DMS 273 (cell line): Measurements from ENCODE around the gene TEX22.

Source experiments
- DNase-seq: peaks from one replicate; lab custom pipeline; 2025; ENCODE audit not compliant: unreplicated experiment; lab: John Stamatoyannopoulos, UW

Gene TEX22

GRCh38 chr14:105384041-105384557, 14.2 kb upstream of the TEX22 start:
- no peak for DNase-seq

GRCh38 chr14:105384605-105385321, 13.6 kb upstream of the TEX22 start:
- DNase-seq: no peak

DNA sequence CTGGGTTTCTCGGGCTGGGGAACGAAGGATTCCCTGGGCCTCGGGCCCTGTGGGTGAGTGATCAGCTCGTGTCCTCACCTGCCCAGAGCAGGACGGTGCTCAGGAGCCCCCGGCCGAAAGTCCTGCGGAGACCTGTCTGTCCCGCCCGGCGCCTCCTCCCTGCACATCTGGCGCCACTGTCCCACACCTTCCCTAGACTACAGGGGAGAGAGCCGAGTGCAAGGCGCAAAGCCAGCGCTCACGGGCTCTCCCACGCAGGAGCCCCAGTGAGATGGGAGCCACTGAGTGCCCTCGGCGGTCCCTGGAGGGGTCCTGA, 13.1 kb upstream of the TEX22 start:
- DNase-seq: no peak

- DNase-seq: no peak
Observed at GRCh38 chr14:105385698-105386365, 12.5 kb upstream of the TEX22 start.

DNA sequence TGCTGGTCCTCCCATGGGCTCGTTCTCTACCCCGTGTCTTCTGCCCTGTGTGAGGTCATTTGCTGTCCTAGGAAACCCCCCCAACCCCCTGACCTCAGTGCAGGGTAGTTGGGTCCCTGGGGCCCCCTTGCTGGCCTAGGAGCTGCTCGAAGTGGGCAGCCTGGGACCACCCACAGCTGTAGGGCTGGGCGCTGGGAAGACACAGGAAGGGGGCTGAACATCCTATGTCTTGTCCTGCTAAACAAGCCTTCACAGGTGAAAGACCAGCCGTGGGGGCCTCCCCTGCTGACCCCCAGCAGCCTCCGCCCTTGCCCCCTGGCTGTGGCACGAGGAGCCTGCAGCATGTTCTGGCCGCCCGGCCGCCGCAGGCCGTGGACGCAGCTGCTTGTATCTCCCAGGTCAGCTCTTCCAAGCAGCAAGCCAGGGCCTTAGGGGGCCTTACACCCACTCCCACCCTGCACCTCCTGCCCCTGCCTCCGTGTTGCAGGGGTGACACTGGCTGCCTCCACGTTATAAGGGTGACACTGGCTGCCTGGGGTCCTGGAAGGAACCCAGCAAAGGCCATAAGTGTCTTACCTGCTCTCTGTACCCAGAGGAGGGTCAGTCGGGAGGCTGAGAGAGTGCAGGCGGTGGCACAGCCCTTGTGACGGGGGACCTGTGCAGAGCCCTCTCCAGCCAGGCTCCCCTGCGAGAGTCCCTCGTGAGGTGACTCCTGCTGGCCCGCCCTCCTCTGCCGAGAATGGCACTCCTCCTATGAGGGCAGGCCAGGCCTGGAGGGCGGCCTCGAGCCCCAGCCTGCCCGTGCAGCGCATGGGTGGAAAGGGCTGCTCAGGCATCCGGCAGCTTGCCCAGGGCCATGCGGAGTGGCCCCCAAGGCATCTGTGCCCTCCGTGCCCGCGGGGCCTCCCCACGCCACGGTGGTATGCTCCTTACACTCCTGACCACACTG, 11.5 kb upstream of the TEX22 start:
- DNase-seq: no peak

DNA sequence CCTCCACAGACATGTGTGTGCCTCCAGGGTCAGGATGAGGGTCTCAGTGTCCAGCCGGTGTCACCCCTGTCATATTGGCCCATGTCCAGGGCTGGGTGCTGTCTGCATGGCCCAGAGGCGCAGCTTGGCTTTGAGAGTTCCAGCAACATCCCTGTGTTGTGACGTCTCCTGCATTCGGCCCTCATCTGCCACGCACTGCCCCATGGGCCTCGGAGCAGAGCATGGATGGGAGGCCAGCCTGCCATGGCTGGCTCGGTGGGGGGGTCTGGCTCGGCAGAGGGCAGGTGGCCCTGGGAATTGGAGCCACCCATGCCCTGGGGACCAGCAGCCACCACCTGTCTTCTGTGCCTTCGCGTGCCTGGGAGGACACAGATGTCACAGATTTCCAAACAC, 10.8 kb upstream of the TEX22 start:
- no peak for DNase-seq

DNA sequence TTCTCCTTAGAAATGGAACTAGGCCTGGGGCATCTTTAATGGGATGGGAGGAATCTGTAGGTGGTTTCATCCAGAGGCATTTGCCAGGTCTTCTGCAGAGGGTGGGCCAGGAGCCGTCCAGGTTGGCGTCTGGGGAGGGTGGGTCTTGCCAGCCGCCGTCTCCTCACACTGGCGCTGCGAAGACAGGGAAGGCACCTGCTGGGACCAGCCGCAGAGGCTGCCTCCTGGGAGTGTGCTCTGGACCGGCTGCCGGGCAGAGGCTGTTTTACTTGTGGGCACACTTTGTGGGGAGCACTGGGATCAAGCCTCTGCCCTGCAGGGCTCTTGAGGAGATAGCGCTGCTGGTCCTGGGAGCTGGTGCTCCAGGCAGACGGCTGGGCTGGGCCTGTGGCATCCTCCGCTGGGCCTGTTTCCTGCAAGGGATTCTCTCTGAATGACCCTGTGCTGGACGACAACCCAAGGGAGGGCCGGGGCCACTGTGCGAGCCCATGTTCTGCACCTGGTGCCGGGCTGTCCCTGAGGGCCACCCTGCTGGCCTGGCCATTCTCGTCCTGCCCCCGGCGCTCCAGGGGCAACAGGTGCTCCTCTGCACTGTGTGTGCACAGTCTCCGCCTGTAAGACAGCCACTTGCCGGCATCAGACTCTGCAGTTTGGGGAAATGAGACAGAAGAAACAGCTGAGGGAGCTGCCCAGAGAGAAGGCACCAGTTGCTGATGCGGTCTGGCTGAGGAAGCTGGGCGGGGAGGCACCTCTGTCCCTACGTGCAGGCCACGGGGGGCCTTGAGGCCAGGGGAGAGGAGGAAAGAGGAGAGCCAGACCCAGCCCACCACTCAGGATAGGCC, 10.0 kb upstream of the TEX22 start:
- no peak for DNase-seq

DNA sequence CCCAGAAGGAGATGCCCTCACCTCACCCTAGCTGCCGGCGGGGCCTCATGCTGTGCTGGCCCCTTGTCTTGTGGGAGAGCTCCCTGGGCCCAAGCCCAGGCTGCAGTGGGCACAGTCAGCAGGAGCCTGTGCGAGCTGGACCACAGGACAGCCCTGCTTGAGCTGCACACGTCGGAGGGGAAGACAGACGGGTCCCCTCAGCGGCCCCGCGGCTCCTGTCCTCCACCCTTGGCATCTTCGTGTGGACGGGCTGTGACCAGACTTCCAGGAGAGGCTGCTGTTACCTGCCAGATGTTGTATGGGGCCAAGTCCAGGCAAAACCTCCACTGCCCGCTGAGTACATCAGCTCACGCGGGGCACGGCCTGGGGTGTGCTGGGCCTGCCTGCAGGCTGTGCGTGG, 9.4 kb upstream of the TEX22 start:
- no peak for DNase-seq

DNA sequence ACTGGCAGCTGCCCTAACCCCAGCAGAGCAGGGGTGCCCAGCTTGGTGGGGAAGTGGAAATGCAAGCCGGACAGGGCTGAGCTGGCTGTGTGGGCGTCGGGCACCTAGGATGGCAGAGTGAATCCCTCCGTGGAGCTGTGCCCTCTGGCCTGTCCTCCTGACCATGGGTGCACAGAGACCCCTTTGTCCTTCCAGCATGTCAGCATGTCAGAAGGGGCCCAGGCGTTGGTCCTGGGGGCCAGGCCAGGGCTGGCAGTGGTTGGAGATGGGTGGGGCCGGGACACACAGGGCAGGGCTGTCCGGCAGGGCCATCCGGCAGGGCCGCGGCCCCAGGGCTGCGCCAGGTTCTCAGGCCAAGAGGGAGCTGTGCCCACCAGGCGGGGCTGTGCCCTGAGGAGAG, 8.8 kb upstream of the TEX22 start:
- DNase-seq: no peak

DNA sequence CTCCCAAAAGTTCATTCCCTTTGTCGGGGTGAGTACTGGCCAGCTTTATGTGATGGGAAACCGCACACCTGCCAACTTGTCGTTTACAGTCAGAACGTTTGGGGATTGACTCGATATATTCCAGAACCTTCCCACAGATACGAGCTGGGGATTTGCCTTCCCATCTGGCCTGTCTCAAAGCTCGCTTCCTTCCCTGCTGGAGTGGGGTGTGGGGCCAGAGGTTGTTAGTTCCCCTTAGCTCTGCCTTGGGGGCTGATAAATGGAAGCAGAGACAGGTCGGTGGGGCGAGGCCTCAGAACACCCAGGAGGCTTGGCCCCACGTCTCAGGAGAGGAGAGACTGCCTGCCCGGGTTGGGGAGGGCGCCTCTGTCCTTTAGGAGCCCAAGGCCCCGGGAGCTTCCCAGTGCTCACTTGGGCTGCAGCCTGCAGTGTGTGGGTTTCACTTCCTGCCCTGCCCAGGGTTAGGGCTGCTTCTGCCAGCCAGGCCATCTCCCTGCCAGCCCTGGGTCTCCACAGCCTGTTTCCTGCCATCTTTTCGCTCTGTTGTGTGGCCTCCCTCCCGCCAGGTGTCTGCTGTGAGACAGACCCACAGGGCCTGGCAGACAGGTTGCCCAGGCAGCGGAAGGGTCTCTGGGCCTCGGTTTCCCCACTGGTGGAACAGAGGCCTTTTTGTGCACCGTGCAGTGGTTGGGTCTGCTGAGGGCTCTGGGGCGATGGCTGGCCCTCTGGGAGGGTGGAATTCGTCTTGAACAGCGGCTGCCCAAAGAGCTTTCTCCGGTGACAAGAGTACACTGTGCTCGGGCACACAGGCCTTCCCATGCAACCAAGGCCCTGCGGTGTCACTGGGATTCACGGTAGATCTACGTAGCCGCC, 8.1 kb upstream of the TEX22 start:
- no peak for DNase-seq

- no peak for DNase-seq
Observed at GRCh38 chr14:105390849-105391500, 7.4 kb upstream of the TEX22 start.

GRCh38 chr14:105391541-105391940, 6.8 kb upstream of the TEX22 start:
- DNase-seq: no peak

DNA sequence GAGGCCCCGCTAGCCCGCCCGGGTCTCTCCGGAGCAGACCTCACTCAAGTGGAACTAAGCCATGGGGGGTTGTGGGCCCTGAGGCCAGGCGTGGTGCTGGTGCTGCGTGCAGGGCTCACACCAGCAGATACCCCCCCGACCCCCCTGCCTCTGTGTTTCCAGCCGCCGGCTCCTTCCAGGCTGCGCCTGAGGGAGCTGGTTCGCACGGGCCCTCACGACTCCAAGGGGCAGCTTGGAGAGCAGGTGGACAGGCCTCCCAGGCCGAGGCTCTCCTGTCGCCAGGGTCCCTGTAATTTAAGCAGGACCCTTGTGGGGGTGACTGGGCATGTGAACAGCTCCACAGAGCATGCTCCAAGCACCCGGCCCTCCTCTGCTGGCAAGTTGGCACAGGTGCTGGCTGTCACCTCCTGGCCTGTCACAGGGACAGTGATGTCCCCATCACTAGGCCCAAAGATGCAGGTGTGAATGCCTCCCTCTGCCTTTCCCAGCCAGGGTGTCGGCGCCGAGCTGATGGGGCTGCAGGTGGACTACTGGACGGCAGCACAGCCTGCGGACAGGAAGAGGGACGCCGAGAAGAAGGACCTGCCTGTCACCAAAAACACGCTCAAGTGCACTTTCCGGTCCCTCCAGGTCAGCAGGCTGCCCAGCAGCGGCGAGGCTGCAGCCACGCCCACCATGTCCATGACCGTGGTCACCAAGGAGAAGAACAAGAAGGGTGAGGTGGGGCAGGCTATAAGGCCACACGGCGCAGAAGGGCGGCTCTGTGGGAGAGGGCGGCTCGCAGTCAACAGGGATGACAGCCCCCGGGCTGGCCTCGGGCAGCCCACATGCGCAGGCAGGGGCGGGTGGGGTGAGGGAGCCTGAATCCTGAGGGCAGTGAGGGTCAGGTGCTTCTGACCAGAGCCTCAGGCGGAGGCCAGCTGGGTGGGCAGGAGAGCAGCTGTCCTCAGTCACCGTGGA, 5.9 kb upstream of the TEX22 start:
- DNase-seq: no peak

DNA sequence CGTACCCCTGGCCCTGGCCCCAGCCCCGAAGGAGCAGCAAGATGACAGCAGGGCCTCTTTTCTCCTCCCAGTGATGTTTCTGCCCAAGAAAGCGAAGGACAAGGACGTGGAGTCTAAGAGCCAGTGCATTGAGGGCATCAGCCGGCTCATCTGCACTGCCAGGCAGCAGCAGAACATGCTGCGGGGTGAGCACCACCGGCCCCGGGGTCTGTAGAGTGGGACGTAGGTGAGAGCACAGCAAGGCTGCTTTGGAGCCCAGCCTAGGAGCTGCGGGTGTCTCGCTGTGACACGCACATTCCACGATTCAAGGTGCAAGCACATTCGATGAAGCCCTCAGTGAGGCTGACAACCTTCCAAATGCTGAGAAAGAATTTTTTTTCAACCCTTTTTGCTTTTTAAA, 5.2 kb upstream of the TEX22 start:
- DNase-seq: no peak

- DNase-seq: no peak
Observed at GRCh38 chr14:105394714-105395537, 3.4 kb upstream of the TEX22 start.

- DNase-seq: no peak
Observed at GRCh38 chr14:105395538-105395854, 2.8 kb upstream of the TEX22 start.

- DNase-seq: no peak
Observed at GRCh38 chr14:105397350-105397931, 897 bp upstream of the TEX22 start.
